RKO (cell line): ENCODE measurements around the gene ALB.
A peak's percentile ranks its signal among the peaks of the same experiment; 100 is the strongest.
"Not testable (repeated sequence)": the region's sequence is repeated elsewhere in the genome, so short reads cannot be mapped to it uniquely, and the experiment has no call there.

Source experiments
- DNase-seq: peaks from one replicate; pipeline ENCODE4 v3.0.0-alpha.2; 2016; ENCODE audit warnings: low spot score

ALB gene

DNA sequence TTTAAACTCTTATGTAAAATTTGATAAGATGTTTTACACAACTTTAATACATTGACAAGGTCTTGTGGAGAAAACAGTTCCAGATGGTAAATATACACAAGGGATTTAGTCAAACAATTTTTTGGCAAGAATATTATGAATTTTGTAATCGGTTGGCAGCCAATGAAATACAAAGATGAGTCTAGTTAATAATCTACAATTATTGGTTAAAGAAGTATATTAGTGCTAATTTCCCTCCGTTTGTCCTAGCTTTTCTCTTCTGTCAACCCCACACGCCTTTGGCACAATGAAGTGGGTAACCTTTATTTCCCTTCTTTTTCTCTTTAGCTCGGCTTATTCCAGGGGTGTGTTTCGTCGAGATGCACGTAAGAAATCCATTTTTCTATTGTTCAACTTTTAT, at the start of gene ALB:
Gene ALB, plus strand, starts transcription at position 246 of the 400 bp plus-strand sequence. Its CDS starts 41 bp downstream, at position 287.
- DNase-seq, result no peak

GRCh38 chr4:73357174-73357573, 46.9 kb upstream of the ALB start:
- DNase-seq, result not testable (repeated sequence)

GRCh38 chr4:73369506-73370199, 34.4 kb upstream of the ALB start:
- not testable (repeated sequence) for DNase-seq

GRCh38 chr4:73375328-73375741, 28.8 kb upstream of the ALB start:
- DNase-seq, result no peak

GRCh38 chr4:73376251-73376650, 27.8 kb upstream of the ALB start:
- DNase-seq, result no peak

- no peak for DNase-seq
Observed at GRCh38 chr4:73376976-73377375, 27.1 kb upstream of the ALB start.

- DNase-seq, result no peak
Observed at GRCh38 chr4:73378887-73379286, 25.2 kb upstream of the ALB start.

DNA sequence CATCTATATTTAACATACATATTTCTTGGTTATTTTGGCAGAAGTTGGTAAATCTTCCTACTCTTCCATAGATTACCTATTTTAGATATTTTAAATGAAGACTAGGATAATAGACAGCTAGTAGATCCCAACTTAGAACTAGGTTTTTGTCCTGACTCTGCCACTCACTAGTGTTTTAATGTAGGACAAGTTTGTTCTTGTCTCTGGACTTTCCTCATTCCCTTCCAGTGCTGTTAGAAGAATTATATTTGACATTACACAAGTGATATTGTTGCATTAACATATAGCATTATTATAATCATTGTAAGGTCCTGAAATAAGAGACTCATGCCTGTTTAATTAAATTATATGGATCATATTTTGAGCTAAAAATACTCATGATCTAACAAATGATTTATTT, 24.1 kb upstream of the ALB start:
- no peak for DNase-seq

GRCh38 chr4:73381214-73381613, 22.9 kb upstream of the ALB start:
- DNase-seq, result no peak

GRCh38 chr4:73383452-73383851, 20.6 kb upstream of the ALB start:
- DNase-seq, result no peak

DNA sequence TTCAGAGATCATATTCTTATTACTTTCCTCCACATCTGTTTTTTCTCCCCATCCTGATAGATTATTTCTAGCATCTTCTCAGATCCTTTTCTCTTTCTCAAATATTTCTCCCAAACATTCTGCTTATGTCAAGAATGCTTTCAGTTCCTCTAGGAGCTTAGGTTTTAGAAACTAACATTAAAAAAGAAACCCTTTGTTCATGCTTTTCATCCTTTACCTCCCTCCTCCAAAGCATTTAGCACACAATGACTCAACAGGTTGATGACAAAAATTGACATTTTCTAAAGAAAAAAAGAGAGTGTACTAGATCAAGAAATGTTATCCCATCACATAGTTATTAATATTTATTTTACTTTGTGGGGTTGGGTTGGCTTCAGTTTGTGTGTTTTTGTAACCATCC, 16.5 kb upstream of the ALB start:
- no peak for DNase-seq

- no peak for DNase-seq
Observed at GRCh38 chr4:73388887-73389286, 15.2 kb upstream of the ALB start.

DNA sequence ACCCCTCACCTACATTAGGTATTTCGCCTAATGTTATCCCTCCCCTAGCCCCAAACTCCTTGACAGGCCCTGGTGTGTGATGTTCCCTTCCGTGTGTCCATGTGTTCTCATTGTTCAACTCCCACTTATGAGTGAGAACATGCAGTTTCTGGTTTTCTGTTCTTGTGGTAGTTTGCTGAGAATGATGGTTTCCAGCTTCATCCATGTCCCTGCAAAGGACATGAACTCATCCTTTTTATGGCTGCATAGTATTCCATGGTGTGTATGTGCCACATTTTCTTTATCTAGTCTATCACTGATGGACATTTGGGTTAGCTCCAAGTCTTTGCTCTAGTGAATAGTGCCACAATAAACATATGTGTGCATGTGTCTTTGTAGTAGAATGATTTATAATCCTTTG, 14.4 kb upstream of the ALB start:
- not testable (repeated sequence) for DNase-seq

DNA sequence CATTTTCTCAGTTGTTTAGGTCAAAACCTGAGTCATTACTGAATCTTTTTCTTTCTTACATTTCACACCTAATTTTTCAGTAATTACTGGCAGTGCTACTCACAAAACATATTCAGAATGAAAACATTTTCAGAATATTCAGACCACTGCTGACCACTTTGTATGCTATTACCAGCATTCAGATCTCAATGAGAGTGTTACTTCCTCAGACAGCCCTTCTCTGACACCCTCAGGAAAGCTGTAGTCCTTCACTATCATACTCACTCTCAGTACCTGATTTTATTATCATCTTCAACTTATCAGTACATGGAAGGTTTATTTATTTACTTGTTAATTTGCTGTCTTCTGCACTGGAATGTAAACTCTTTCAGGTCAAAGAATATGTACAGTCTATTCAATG, 12.3 kb upstream of the ALB start:
- DNase-seq, result no peak

- DNase-seq, result no peak
Observed at GRCh38 chr4:73392936-73393335, 11.2 kb upstream of the ALB start.

DNA sequence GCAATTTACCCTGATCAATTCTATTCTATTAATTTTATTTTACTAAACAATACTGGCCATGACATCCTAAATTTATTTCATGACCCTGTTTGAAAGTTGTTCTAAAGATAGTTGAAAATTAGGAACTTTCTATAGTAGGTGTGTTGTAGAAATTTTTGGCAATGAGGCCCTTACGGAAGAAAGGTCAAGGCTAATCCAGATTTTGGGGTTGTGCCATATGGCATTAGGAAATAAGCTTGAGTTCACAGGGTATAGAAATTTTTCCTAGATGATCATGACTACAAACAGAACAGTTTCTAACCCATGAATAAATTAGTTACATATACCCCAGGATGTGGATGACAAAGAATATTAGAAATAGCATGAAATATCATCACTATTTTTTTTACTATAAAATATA, 7.8 kb upstream of the ALB start:
- no peak for DNase-seq

GRCh38 chr4:73396993-73397972, 6.8 kb upstream of the ALB start:
- no peak for DNase-seq

DNA sequence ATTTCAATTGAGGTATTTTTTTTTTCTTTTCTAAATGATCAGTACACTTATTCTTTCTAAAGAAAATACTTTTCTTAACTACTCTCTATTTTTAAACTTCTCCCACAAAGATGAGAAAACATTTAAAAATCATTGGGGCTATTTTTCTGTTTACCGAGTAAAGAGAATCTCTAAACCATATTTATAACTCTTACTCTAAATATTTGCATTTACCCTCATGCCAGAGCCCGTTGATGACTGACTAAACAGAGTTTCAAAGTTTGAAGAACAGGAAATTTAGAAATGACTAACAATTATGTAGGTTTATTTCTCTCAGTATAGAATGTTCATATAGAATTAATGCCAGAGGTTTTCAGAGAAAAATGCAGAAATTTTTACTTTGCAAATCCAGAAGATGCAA, 2.7 kb upstream of the ALB start:
- no peak for DNase-seq

- DNase-seq, result no peak
Observed at GRCh38 chr4:73404457-73404856, 370 bp downstream of the ALB start.

- no peak for DNase-seq
Observed at GRCh38 chr4:73405138-73405537, 1.1 kb downstream of the ALB start.

DNA sequence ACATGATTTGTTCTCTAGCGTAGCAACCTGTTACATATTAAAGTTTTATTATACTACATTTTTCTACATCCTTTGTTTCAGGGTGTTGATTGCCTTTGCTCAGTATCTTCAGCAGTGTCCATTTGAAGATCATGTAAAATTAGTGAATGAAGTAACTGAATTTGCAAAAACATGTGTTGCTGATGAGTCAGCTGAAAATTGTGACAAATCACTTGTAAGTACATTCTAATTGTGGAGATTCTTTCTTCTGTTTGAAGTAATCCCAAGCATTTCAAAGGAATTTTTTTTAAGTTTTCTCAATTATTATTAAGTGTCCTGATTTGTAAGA, 2.4 kb downstream of the ALB start:
- peak; percentile 7 for DNase-seq

DNA sequence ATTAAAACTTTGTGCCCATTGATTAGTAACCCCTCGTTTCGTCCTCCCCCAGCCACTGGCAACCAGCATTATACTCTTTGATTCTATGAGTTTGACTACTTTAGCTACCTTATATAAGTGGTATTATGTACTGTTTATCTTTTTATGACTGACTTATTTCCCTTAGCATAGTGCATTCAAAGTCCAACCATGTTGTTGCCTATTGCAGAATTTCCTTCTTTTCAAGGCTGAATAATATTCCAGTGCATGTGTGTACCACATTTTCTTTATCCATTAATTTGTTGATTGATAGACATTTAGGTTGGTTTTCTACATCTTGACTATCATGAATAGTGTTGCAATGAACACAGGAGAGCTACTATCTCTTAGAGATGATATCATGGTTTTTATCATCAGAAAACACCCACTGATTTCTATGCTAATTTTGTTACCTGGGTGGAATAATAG, 3.2 kb downstream of the ALB start:
- no peak for DNase-seq

DNA sequence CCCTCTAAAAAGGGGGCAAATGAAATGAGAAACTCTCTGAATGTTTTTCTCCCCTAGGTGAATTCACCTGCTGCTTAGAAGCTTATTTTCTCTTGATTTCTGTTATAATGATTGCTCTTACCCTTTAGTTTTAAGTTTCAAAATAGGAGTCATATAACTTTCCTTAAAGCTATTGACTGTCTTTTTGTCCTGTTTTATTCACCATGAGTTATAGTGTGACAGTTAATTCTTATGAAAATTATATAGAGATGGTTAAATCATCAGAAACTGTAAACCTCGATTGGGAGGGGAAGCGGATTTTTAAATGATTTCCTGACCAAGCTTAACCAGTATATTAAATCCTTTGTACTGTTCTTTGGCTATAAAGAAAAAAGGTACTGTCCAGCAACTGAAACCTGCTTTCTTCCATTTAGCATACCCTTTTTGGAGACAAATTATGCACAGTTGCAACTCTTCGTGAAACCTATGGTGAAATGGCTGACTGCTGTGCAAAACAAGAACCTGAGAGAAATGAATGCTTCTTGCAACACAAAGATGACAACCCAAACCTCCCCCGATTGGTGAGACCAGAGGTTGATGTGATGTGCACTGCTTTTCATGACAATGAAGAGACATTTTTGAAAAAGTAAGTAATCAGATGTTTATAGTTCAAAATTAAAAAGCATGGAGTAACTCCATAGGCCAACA, 4.2 kb downstream of the ALB start:
- no peak for DNase-seq
